ENCODE results near the gene DMWD. TPM values are rescaled to one million over a fixed set of nuclear protein-coding genes. Genes with fewer than 3 reads are reported as not detected.

DMWD gene
- total RNA-seq, 1 donor from 2014 or later: 77.3 TPM

DNA sequence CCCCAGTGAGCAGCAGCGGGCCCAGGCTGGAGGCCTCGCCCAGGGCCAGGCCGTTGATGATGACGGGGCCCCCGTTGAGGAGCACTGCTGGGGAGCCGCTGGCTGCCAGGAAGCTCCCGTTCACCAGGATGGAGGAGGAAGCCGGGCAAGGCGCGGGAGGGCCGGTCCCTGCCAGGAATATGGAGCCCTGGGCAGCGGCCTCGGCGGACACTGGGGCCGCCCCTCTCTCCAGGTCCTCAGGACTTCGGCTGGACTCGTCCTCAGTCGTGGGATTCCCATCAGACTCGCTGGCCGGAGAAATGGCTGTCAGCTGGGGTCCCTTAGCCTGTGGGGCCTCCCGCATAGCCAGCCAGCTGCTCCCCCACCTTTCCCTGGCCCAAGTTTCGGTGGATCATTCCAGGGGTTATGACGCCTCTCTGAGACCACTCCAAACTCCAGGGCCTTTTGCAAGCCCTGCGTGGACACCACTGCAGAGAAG lies 25.7 kb downstream of the DMWD start:
- DNase-seq: no peak
- Mint-ChIP-seq H3K27me3 (peaks cover 6% of the 10 kb centered on the region), H3K36me3 (ENCODE audit: low read depth) (no peaks in the 10 kb centered on the region), H3K9me3 (no peaks in the 10 kb centered on the region), H3K4me3 (no peak overlapping the region), H3K4me1 (peaks cover 12% of the 10 kb centered on the region), H3K27ac (no peak overlapping the region)
- TF ChIP-seq, protein P1, sequence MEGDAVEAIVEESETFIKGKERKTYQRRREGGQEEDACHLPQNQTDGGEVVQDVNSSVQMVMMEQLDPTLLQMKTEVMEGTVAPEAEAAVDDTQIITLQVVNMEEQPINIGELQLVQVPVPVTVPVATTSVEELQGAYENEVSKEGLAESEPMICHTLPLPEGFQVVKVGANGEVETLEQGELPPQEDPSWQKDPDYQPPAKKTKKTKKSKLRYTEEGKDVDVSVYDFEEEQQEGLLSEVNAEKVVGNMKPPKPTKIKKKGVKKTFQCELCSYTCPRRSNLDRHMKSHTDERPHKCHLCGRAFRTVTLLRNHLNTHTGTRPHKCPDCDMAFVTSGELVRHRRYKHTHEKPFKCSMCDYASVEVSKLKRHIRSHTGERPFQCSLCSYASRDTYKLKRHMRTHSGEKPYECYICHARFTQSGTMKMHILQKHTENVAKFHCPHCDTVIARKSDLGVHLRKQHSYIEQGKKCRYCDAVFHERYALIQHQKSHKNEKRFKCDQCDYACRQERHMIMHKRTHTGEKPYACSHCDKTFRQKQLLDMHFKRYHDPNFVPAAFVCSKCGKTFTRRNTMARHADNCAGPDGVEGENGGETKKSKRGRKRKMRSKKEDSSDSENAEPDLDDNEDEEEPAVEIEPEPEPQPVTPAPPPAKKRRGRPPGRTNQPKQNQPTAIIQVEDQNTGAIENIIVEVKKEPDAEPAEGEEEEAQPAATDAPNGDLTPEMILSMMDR (IDR thresholded peaks at IDR 0.05): no peak
- intact Hi-C loops (cut with micrococcal nuclease): no loop called here
- no peak for ATAC-seq (ENCODE audit: low read depth)
- ChIA-PET POLR2A (no interaction called here), CTCF (no interaction called here)

DNA sequence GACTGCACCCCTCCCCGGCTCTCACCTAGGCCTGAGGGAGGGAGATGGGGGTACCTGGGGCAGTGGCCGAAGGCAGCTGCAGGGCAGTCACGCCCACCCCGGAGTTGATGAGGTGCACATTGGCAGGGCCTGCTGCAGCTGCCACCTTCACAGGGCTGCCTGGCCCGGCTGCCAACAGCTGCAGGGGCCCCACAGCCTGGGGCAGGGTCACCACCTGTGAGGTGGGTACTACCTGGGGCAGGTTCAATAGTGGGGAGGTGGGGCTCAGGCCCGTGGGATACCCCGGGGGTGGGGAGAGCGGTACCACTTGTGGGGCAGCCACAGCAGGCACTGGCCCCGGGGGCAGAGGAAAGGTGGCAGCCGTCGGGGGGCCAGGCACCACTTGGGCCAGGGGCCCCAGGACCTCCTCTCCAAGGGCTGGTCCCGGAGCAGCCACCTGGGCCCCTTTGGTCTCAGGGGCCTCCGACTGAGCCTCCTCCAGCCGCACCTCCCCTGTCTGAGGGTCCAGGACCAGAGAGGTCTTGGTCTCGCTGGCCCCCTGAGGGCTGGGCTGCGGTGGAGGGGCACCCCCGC lies 26.3 kb downstream of the DMWD start:
- intact Hi-C loops (cut with micrococcal nuclease): no loop called here
- POLR2A ChIA-PET: no interaction called here
- no peak overlapping the region for H3K27ac Mint-ChIP-seq
- peaks cover 12% of the 10 kb centered on the region for H3K4me1 Mint-ChIP-seq
- H3K9me3 Mint-ChIP-seq: no peaks in the 10 kb centered on the region
- no peaks in the 10 kb centered on the region for H3K36me3 Mint-ChIP-seq (ENCODE audit: low read depth)
- H3K27me3 Mint-ChIP-seq: peaks cover 6% of the 10 kb centered on the region
- CTCF ChIA-PET: no interaction called here
- ATAC-seq (ENCODE audit: low read depth) (no peak), DNase-seq (no peak)
- TF ChIP-seq, protein P1 (IDR thresholded peaks at IDR 0.05): no peak
- no peak overlapping the region for H3K4me3 Mint-ChIP-seq

DNA sequence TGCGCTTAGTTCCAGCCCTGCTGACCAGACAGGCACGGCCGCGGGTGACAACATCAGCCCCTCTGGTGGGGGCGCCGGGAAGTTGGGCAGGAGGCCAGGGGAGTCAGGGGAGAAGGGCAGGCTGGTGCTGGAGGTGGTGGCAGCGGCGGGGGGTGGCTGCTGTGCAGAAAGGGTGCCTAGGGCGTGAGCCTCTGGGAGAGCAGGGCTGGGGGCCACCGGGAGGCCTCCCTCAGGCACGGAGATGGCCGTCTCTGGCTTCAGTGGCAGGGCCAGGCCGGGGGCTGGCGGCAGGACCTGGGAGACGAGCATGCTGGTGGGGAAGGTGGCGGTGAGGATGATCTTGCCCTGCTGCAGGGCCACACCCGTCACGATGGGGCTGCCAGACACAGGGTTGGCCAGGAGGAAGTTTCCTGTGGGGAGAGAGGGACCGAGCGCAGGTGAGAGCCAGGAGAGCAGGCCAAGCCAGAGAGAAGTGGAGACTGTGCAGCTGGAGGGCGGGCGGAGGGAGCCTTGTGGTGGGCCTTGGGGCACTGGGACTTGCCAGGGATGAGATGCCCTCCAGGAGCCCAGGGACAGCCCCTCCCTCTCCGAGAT lies 26.8 kb downstream of the DMWD start:
- no peaks in the 10 kb centered on the region for H3K9me3 Mint-ChIP-seq
- DNase-seq: no peak
- intact Hi-C loops (cut with micrococcal nuclease): no loop called here
- H3K4me1 Mint-ChIP-seq: peaks cover 9% of the 10 kb centered on the region
- ChIA-PET POLR2A (no interaction called here), CTCF (no interaction called here)
- TF ChIP-seq, protein P1 (IDR thresholded peaks at IDR 0.05): no peak
- ATAC-seq (ENCODE audit: low read depth): no peak
- no peaks in the 10 kb centered on the region for H3K36me3 Mint-ChIP-seq (ENCODE audit: low read depth)
- no peak overlapping the region for H3K4me3 Mint-ChIP-seq
- H3K27me3 Mint-ChIP-seq: peaks cover 6% of the 10 kb centered on the region
- H3K27ac Mint-ChIP-seq: no peak overlapping the region

DNA sequence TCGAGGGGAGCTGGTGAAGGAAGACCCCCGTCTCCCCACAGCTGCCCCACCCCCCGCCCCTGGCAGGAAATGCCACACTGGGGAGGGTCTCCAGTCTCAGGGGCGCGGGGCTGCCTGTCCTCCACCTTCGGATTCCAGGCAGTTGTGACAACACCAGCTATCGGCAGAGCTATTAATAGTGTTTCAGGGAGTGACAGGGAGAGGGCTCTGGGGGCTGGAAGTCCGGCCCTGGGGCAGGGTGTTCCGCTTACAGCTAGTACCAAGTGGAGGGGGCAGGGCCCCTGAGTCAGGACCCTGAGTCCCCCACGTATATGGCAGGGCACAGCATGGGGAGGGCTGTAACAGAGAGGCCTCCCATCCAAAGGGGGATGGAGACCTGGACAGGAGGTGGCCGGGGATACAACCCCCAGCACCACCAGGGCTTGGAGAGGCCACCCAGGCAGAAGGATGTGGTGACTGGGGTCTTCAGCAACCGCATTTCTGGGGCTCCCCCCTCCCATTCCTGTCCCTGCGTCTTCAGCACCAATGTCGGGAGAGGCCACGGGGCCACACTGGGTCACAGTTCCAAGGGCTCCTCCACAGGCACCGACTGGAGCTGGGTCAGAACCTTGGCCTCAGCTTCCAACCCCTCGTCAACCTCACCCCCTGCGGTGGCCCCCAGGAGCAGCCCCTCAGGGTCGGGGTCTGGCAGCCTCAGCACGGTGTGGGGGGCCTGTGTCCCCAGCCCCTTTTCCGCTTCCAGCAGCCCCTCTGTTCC lies 27.5 kb downstream of the DMWD start:
- H3K4me3 Mint-ChIP-seq: no peak overlapping the region
- ChIA-PET CTCF (no interaction called here), POLR2A (no interaction called here)
- no peak overlapping the region for H3K27ac Mint-ChIP-seq
- H3K4me1 Mint-ChIP-seq: peaks cover 7% of the 10 kb centered on the region
- no peaks in the 10 kb centered on the region for H3K36me3 Mint-ChIP-seq (ENCODE audit: low read depth)
- DNase-seq (no peak), ATAC-seq (ENCODE audit: low read depth) (no peak)
- TF ChIP-seq, protein P1 (IDR thresholded peaks at IDR 0.05): no peak
- intact Hi-C loops (cut with micrococcal nuclease): no loop called here
- peaks cover 6% of the 10 kb centered on the region for H3K27me3 Mint-ChIP-seq
- H3K9me3 Mint-ChIP-seq: no peaks in the 10 kb centered on the region

DNA sequence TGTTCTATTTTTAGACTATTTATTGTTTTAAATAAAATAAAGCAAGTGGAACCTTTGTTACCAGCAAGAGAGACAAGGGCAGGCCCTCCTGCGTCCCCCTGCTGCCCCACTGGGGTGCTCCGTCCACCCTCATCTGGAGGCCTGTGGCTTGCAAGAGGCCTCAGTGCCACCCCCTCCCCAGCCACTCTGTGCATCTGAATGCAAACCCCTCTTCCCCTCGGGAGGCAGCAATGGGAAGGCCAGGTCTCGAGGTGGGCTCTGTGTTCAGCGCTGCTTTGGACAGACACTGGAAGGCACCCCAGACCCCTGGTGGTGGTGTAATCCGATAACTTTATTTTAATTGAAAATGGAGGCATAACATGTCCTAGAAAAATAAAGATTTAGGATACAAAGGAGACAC lies 28.2 kb downstream of the DMWD start:
- Mint-ChIP-seq H3K36me3 (ENCODE audit: low read depth) (no peaks in the 10 kb centered on the region), H3K4me1 (peaks cover 3% of the 10 kb centered on the region), H3K27ac (no peak overlapping the region), H3K9me3 (no peaks in the 10 kb centered on the region), H3K27me3 (peaks cover 6% of the 10 kb centered on the region), H3K4me3 (no peak overlapping the region)
- TF ChIP-seq, protein P1 (IDR thresholded peaks at IDR 0.05): no peak
- intact Hi-C loops (cut with micrococcal nuclease): no loop called here
- CTCF ChIA-PET: no interaction called here
- ATAC-seq (ENCODE audit: low read depth): no peak
- POLR2A ChIA-PET: no interaction called here
- no peak for DNase-seq

Data from activated B cell treated with CpG ODN at 0.5 μM for 24 hours (primary cell).